Fibroblast of the aortic adventitia (primary cell): ENCODE results near the gene DYNAP. TPM values are rescaled to one million over a fixed set of nuclear protein-coding genes. Genes with fewer than 3 reads are reported as not detected.
A peak's percentile ranks its signal among the peaks of the same experiment; 100 is the strongest.

Source experiments
- DNase-seq: peaks from one replicate; pipeline ENCODE4 v3.0.0-alpha.2; 2010; ENCODE audit warnings: low read depth
- H3K4me3 ChIP-seq: 2 replicates; pipeline ENCODE4 v1.5.1; 2011; ENCODE audit warnings: low read depth, mild to moderate bottlenecking, control low read depth, low read length, moderate library complexity
- total RNA-seq: library from RNA; depleted of rRNA; stranded (reverse); fragments of >200 nt; gene quantifications from 2 replicates; pipeline ENCODE4 v1.2.3, GENCODE V29; 2012; ENCODE audit warnings: low replicate concordance
- TF ChIP-seq, protein P1 (sequence below): IDR thresholded peaks from 2 replicates; pipeline ENCODE4 v1.5.1; 2011; ENCODE audit warnings: mild to moderate bottlenecking, low read length, control low read depth, inconsistent platforms; ENCODE audit not compliant: insufficient read depth

DYNAP gene
- total RNA-seq, 1 donor: not detected

DNA sequence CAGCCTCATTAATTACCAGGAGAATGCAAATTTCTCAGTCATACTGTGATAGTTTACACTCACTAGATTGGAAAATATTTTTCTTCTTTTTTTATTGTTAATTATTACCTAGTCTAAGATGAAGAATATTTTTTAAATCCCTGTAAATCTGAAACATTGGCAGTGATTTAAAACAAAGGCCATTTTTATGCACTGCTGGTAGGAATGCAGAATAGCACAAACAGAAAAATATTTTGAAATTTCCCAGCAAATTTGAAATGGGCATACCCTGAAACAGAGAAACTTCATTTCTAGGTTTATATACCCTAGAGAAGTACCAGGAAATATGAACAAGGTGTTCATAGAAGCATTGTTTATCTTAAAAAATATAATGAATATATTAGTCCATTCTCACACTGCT lies 31.0 kb downstream of the DYNAP start:
- TF ChIP-seq, protein P1, sequence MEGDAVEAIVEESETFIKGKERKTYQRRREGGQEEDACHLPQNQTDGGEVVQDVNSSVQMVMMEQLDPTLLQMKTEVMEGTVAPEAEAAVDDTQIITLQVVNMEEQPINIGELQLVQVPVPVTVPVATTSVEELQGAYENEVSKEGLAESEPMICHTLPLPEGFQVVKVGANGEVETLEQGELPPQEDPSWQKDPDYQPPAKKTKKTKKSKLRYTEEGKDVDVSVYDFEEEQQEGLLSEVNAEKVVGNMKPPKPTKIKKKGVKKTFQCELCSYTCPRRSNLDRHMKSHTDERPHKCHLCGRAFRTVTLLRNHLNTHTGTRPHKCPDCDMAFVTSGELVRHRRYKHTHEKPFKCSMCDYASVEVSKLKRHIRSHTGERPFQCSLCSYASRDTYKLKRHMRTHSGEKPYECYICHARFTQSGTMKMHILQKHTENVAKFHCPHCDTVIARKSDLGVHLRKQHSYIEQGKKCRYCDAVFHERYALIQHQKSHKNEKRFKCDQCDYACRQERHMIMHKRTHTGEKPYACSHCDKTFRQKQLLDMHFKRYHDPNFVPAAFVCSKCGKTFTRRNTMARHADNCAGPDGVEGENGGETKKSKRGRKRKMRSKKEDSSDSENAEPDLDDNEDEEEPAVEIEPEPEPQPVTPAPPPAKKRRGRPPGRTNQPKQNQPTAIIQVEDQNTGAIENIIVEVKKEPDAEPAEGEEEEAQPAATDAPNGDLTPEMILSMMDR: peak; percentile 36
- DNase-seq: no peak

DNA sequence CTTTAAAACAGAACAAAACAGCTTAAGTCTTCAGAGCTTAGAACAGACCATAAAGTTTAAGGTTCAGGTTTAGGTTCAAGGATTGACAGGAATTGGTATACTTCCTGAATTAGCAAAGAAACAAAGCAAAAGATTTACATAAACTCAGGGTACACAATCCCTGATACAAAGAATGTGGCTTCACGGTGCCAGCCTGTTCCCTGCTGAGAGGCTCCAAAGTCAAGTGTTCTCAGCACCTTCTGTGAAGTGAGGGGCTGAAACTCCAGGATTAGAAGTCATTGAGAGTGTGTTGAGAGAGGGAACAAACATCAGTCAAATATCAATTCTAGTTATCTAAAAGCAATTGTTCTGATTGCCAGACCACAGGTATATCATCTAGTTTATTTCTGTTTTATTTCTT lies 35.7 kb downstream of the DYNAP start:
- TF ChIP-seq, protein P1: no peak
- H3K4me3 ChIP-seq: no peak overlapping the region
- no peak for DNase-seq

More for the DNA sequence above, 31.0 kb downstream of the DYNAP start:
- no peak overlapping the region for H3K4me3 ChIP-seq

DNA sequence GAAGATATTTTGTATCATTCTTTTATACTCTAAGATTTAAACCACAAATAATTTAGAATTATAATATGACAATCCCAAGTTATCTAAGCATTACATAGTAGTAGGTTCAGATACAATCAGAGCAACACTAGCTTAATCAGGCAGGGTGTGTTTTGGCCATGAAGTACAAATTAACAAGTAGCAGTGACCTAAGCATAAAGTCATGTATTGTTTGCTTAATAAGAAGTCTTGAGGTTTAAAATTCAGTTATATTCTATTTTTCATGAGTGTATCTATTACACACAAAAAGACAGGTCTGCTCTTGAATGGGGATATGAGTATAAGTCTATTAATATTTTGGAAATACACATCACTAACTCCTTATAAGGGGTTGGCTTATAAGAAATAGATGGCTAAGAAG lies 39.9 kb downstream of the DYNAP start:
- no peak overlapping the region for H3K4me3 ChIP-seq
- DNase-seq: no peak
- TF ChIP-seq, protein P1: no peak

DNA sequence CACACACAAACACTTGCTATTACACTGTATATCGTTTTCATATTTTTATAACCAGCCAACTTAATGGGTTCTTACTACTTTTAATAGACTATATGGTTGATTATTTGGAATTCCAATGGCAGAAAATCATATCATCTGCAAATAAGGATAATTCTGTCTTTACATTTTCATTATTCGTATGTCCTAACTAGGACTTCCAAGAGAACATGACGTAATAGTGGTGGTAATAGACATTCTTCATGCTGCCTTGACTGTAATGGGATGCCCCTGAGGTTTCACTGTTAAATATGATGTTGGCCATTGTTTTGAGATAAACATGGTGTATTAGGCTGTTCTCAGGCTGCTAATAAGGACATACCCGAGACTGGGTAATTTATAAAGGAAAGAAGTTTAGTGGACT lies 45.2 kb downstream of the DYNAP start:
- TF ChIP-seq, protein P1: no peak
- no peak overlapping the region for H3K4me3 ChIP-seq
- no peak for DNase-seq

DNA sequence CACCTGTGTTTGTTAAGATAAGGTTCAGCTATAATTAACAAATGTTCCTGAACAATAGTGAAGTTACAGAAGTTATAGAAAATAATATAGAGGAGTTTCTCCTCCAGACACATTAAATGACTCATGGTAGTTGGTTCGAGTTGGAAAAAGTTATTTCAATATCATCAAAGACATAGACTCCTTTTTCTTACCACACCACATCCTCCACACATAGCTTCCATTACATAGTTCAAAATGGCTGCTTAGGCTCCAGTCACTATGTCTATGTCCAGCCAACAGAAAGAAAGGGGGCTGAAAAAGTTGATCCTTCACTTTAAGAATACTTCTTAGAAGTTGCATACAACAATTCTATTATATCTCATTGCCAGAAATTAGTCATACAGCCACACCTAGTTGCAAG lies 50.7 kb downstream of the DYNAP start:
- TF ChIP-seq, protein P1: no peak
- no peak for DNase-seq
- H3K4me3 ChIP-seq: no peak overlapping the region

DNA sequence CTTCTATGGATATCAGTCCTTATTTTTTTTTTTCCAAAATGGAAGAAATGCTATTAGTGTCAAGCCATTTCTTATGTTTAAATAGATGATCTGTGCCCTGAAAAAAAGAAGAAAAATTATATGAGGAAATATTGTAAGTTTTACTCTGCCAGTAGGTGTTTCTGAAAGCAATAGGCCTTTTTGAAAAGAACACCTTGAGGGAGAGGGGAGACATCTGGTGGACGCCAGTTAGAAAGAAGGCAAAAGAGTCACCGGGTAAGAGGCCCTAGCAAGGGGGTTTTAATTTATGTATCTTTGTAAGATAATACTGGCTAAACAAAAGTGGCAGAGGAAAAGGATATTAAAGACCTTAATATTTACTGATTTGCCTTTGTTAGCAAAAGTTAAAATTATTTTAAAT lies 56.1 kb downstream of the DYNAP start:
- DNase-seq: peak; percentile 12
- TF ChIP-seq, protein P1: no peak
- H3K4me3 ChIP-seq: no peak overlapping the region

Other genes starting within 250 kb of the DYNAP start
- gene STARD6, start 233.4 kb upstream of the DYNAP start, total RNA-seq: not detected in 2 replicates
- 10.5 and 12.7 TPM in 2 replicates for gene C18orf54, start 233.3 kb upstream of the DYNAP start, total RNA-seq
- 1.7 and 38.0 TPM in 2 replicates for gene RAB27B, start 237.2 kb downstream of the DYNAP start, total RNA-seq